Activated CD4-positive, alpha-beta T cell treated with anti-CD3 and anti-CD28 coated beads for 36 hours (primary cell): ENCODE measurements around the gene DOCK10. TPM values are rescaled to one million over a fixed set of nuclear protein-coding genes. Genes with fewer than 3 reads are reported as not detected.

Experiments used
- ATAC-seq: fragments of 200-7000 bp; cut with Tn5 transposase; one replicate; pipeline ENCODE4 v1.10.0; 2021; ENCODE audit warnings: mild to moderate bottlenecking, moderate library complexity
- CTCF ChIA-PET: fragments of 350-600 bp; sonication (Branson Sonifier 250); formaldehyde crosslinking; loops from one replicate; lab custom pipeline; 2021; ENCODE audit warnings: antibody characterized with exemption; lab: Charles Lee
- POLR2A ChIA-PET: fragments of 350-600 bp; sonication (Branson Sonifier 250); formaldehyde crosslinking; loops from one replicate; lab custom pipeline; 2021; ENCODE audit warnings: antibody characterized with exemption, inconsistent platforms; lab: Charles Lee
- DNase-seq: peaks from one replicate; pipeline ENCODE4 v3.0.0-alpha.2; 2020
- H3K27ac Mint-ChIP-seq: one replicate; pipeline ENCODE4 v1.8.0; 2021; ENCODE audit warnings: mixed read lengths
- H3K27me3 Mint-ChIP-seq: one replicate; pipeline ENCODE4 v1.8.0; 2021; ENCODE audit warnings: mixed read lengths
- H3K36me3 Mint-ChIP-seq: one replicate; pipeline ENCODE4 v1.8.0; 2021; ENCODE audit warnings: low read depth, mixed read lengths
- H3K4me1 Mint-ChIP-seq: one replicate; pipeline ENCODE4 v1.8.0; 2021; ENCODE audit warnings: mixed read lengths
- H3K4me3 Mint-ChIP-seq: one replicate; pipeline ENCODE4 v1.8.0; 2021; ENCODE audit warnings: mild to moderate bottlenecking, moderate library complexity, mixed read lengths
- H3K9me3 Mint-ChIP-seq: one replicate; pipeline ENCODE4 v1.8.0; 2021; ENCODE audit warnings: low read depth, mixed read lengths
- intact Hi-C, 2 experiments: fragments of 100-400 bp; cut with DNase I in 1 of 2; cut with micrococcal nuclease in 1 of 2; formaldehyde crosslinking; loops; one replicate each; pipeline versions ENCODE4 v1.14.2 to v1.15.1; 2022 to 2024; cut with DNase I, micrococcal nuclease
- total RNA-seq, 2 experiments: library from RNA; stranded (reverse); gene quantifications; one replicate each; pipeline ENCODE4 v1.2.3, GENCODE V29; 2021

DOCK10 gene
- total RNA-seq, 2 experiments from 2014 or later = 177 to 196 TPM

GRCh38 chr2:225002039-225002655 lies 40.1 kb downstream of the DOCK10 start:
- ChIA-PET POLR2A (interaction anchor here (0.7 to 1.1 kb wide), 2 partner anchors 41 to 74 kb away, joined by 3 read pairs; no protein-coding TSS in a partner anchor), CTCF (interaction anchor here (0.6 to 3.0 kb wide), 31 partner anchors 9 to 179 kb away, joined by 3 to 35 read pairs (median 4); partner anchors contain the start of gene DOCK10)
- ATAC-seq (peak; percentile 72), DNase-seq (peak; percentile 76)
- Mint-ChIP-seq H3K4me3 (peak overlapping the region; percentile 5), H3K27me3 (no peaks in the 10 kb centered on the region), H3K9me3 (no peaks in the 10 kb centered on the region), H3K4me1 (peaks cover 84% of the 10 kb centered on the region), H3K36me3 (peaks cover 39% of the 10 kb centered on the region), H3K27ac (peak overlapping the region; percentile 83)
- intact Hi-C loops = loop anchor here (1.0 to 10.0 kb wide), 11 partner anchors 57 to 659 kb away; no protein-coding TSS in a partner anchor

- POLR2A ChIA-PET = interaction anchor here (0.7 kb wide), 1 partner anchor 1198 kb away, joined by 5 read pairs; no protein-coding TSS in a partner anchor
- H3K4me1 Mint-ChIP-seq = peaks cover 78% of the 10 kb centered on the region
- no peak for ATAC-seq
- no peaks in the 10 kb centered on the region for H3K9me3 Mint-ChIP-seq
- H3K4me3 Mint-ChIP-seq = no peak overlapping the region
- intact Hi-C loops = loop anchor here (2.0 to 10.0 kb wide), 5 partner anchors 15 to 645 kb away; no protein-coding TSS in a partner anchor
- H3K27me3 Mint-ChIP-seq = no peaks in the 10 kb centered on the region
- H3K27ac Mint-ChIP-seq = peak overlapping the region; percentile 42
- DNase-seq = no peak
- peaks cover 45% of the 10 kb centered on the region for H3K36me3 Mint-ChIP-seq
- CTCF ChIA-PET = interaction anchor here (0.9 to 1.6 kb wide), 4 partner anchors 18 to 66 kb away, joined by 3 to 5 read pairs (median 3); no protein-coding TSS in a partner anchor
Measured at GRCh38 chr2:224999754-225000153, 42.5 kb downstream of the DOCK10 start.

- ChIA-PET CTCF (interaction anchor here (0.6 to 1.6 kb wide), 9 partner anchors 9 to 65 kb away, joined by 3 to 5 read pairs (median 3); no protein-coding TSS in a partner anchor), POLR2A (interaction anchor here (0.7 kb wide), 1 partner anchor 1198 kb away, joined by 5 read pairs; no protein-coding TSS in a partner anchor)
- no peak for ATAC-seq
- no peak overlapping the region for H3K27ac Mint-ChIP-seq
- H3K4me1 Mint-ChIP-seq = peaks cover 78% of the 10 kb centered on the region
- H3K9me3 Mint-ChIP-seq = no peaks in the 10 kb centered on the region
- peaks cover 49% of the 10 kb centered on the region for H3K36me3 Mint-ChIP-seq
- intact Hi-C loops = no loop called here
- no peak for DNase-seq
- H3K27me3 Mint-ChIP-seq = no peaks in the 10 kb centered on the region
- H3K4me3 Mint-ChIP-seq = no peak overlapping the region
Measured at GRCh38 chr2:224999321-224999720, 42.9 kb downstream of the DOCK10 start.

- peaks cover 54% of the 10 kb centered on the region for H3K36me3 Mint-ChIP-seq
- H3K4me1 Mint-ChIP-seq = peaks cover 71% of the 10 kb centered on the region
- CTCF ChIA-PET = no interaction called here
- POLR2A ChIA-PET = no interaction called here
- H3K27ac Mint-ChIP-seq = peak overlapping the region; percentile 48
- H3K4me3 Mint-ChIP-seq = no peak overlapping the region
- no peaks in the 10 kb centered on the region for H3K27me3 Mint-ChIP-seq
- DNase-seq (no peak), ATAC-seq (no peak)
- intact Hi-C loops = no loop called here
- no peaks in the 10 kb centered on the region for H3K9me3 Mint-ChIP-seq
Measured at GRCh38 chr2:224997802-224998201, 44.5 kb downstream of the DOCK10 start.

- POLR2A ChIA-PET = no interaction called here
- Mint-ChIP-seq H3K27me3 (no peaks in the 10 kb centered on the region), H3K36me3 (peaks cover 51% of the 10 kb centered on the region), H3K9me3 (no peaks in the 10 kb centered on the region), H3K4me3 (no peak overlapping the region), H3K4me1 (peaks cover 58% of the 10 kb centered on the region), H3K27ac (no peak overlapping the region)
- DNase-seq (no peak), ATAC-seq (no peak)
- intact Hi-C loops = no loop called here
- CTCF ChIA-PET = no interaction called here
Measured at GRCh38 chr2:224995419-224995818, 46.8 kb downstream of the DOCK10 start.

GRCh38 chr2:224994242-224994823 lies 47.9 kb downstream of the DOCK10 start:
- intact Hi-C loops = no loop called here
- Mint-ChIP-seq H3K36me3 (peaks cover 52% of the 10 kb centered on the region), H3K27me3 (no peaks in the 10 kb centered on the region), H3K9me3 (no peaks in the 10 kb centered on the region), H3K27ac (no peak overlapping the region), H3K4me3 (no peak overlapping the region), H3K4me1 (peaks cover 54% of the 10 kb centered on the region)
- no peak for DNase-seq
- CTCF ChIA-PET = interaction anchor here (0.6 to 1.4 kb wide), 6 partner anchors 7 to 129 kb away, joined by 3 to 4 read pairs (median 3); no protein-coding TSS in a partner anchor
- POLR2A ChIA-PET = interaction anchor here (0.6 kb wide), 1 partner anchor 415 kb away, joined by 5 read pairs; no protein-coding TSS in a partner anchor
- no peak for ATAC-seq

- Mint-ChIP-seq H3K9me3 (no peaks in the 10 kb centered on the region), H3K27ac (no peak overlapping the region), H3K36me3 (peaks cover 44% of the 10 kb centered on the region), H3K27me3 (no peaks in the 10 kb centered on the region), H3K4me1 (peaks cover 67% of the 10 kb centered on the region), H3K4me3 (no peak overlapping the region)
- DNase-seq = no peak
- intact Hi-C loops = no loop called here
- CTCF ChIA-PET = interaction anchor here (0.7 to 1.1 kb wide), 4 partner anchors 8 to 13 kb away, joined by 3 to 6 read pairs (median 3); no protein-coding TSS in a partner anchor
- no peak for ATAC-seq
- POLR2A ChIA-PET = no interaction called here
Measured at GRCh38 chr2:224990710-224991109, 51.6 kb downstream of the DOCK10 start.

- intact Hi-C loops = loop anchor here in 1 of 2 experiments (5.0 kb wide), 1 partner anchor 40 kb away; no protein-coding TSS in a partner anchor
- Mint-ChIP-seq H3K27ac (peak overlapping the region; percentile 42), H3K27me3 (no peaks in the 10 kb centered on the region), H3K4me1 (peaks cover 75% of the 10 kb centered on the region), H3K4me3 (no peak overlapping the region), H3K9me3 (no peaks in the 10 kb centered on the region), H3K36me3 (peaks cover 27% of the 10 kb centered on the region)
- DNase-seq (peak; percentile 32), ATAC-seq (peak; percentile 75)
- ChIA-PET POLR2A (no interaction called here), CTCF (interaction anchor here (1.0 to 6.2 kb wide), 4 partner anchors 14 to 55 kb away, joined by 5 to 35 read pairs (median 6); partner anchors contain the start of gene DOCK10)
Measured at GRCh38 chr2:224987733-224988132, 54.5 kb downstream of the DOCK10 start.

GRCh38 chr2:224986477-224986876 lies 55.8 kb downstream of the DOCK10 start:
- Mint-ChIP-seq H3K36me3 (peaks cover 26% of the 10 kb centered on the region), H3K27me3 (no peaks in the 10 kb centered on the region), H3K9me3 (no peaks in the 10 kb centered on the region), H3K4me1 (peaks cover 83% of the 10 kb centered on the region), H3K27ac (peak overlapping the region; percentile 52), H3K4me3 (no peak overlapping the region)
- ChIA-PET POLR2A (interaction anchor here (1.2 kb wide), 1 partner anchor 48 kb away, joined by 3 read pairs; no protein-coding TSS in a partner anchor), CTCF (interaction anchor here (0.6 to 6.2 kb wide), 8 partner anchors 8 to 579 kb away, joined by 3 to 35 read pairs (median 3); no protein-coding TSS in a partner anchor)
- ATAC-seq = peak; percentile 24
- intact Hi-C loops = loop anchor here in 1 of 2 experiments (5.0 kb wide), 1 partner anchor 39 kb away; no protein-coding TSS in a partner anchor
- DNase-seq = no peak

- intact Hi-C loops = loop anchor here (2.0 to 5.0 kb wide), 2 partner anchors 16 to 37 kb away; no protein-coding TSS in a partner anchor
- Mint-ChIP-seq H3K27me3 (no peaks in the 10 kb centered on the region), H3K27ac (peak overlapping the region; percentile 92), H3K4me3 (peak overlapping the region; percentile 34), H3K9me3 (no peaks in the 10 kb centered on the region), H3K4me1 (peaks cover 84% of the 10 kb centered on the region), H3K36me3 (peaks cover 25% of the 10 kb centered on the region)
- ChIA-PET CTCF (interaction anchor here (1.2 to 6.2 kb wide), 3 partner anchors 9 to 59 kb away, joined by 3 to 35 read pairs (median 3); no protein-coding TSS in a partner anchor), POLR2A (interaction anchor here (0.6 kb wide), 2 partner anchors 99 to 155 kb away, joined by 3 to 7 read pairs; no protein-coding TSS in a partner anchor)
- ATAC-seq (peak; percentile 67), DNase-seq (peak; percentile 33)
Measured at GRCh38 chr2:224984637-224985036, 57.6 kb downstream of the DOCK10 start.
